Measurements from ENCODE around the gene TOP1.

- TF ChIP-seq, protein P1, sequence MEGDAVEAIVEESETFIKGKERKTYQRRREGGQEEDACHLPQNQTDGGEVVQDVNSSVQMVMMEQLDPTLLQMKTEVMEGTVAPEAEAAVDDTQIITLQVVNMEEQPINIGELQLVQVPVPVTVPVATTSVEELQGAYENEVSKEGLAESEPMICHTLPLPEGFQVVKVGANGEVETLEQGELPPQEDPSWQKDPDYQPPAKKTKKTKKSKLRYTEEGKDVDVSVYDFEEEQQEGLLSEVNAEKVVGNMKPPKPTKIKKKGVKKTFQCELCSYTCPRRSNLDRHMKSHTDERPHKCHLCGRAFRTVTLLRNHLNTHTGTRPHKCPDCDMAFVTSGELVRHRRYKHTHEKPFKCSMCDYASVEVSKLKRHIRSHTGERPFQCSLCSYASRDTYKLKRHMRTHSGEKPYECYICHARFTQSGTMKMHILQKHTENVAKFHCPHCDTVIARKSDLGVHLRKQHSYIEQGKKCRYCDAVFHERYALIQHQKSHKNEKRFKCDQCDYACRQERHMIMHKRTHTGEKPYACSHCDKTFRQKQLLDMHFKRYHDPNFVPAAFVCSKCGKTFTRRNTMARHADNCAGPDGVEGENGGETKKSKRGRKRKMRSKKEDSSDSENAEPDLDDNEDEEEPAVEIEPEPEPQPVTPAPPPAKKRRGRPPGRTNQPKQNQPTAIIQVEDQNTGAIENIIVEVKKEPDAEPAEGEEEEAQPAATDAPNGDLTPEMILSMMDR (IDR thresholded peaks at IDR 0.05) = no peak
- no peak for TF ChIP-seq POLR2A (IDR thresholded peaks at IDR 0.05)
Measured at GRCh38 chr20:40992349-40993113, 36.1 kb upstream of the TOP1 start.

Measured in right lobe of liver (tissue), 4 donors.